AG10803 (cell line): ENCODE measurements around the gene PPIL6.

Source experiments
- DNase-seq: peaks from one replicate; pipeline ENCODE4 v3.0.0; 2010; ENCODE audit warnings: low read depth
- H3K4me3 ChIP-seq: 2 replicates; pipeline ENCODE4 v1.5.1; 2011; ENCODE audit warnings: mild to moderate bottlenecking, low read length, control low read depth
- TF ChIP-seq, protein P1 (sequence below): conservative IDR thresholded peaks from 2 replicates; pipeline ENCODE4 v1.5.1; 2011; ENCODE audit warnings: mild to moderate bottlenecking, low read length, control low read depth, inconsistent platforms

The PPIL6 gene

DNA sequence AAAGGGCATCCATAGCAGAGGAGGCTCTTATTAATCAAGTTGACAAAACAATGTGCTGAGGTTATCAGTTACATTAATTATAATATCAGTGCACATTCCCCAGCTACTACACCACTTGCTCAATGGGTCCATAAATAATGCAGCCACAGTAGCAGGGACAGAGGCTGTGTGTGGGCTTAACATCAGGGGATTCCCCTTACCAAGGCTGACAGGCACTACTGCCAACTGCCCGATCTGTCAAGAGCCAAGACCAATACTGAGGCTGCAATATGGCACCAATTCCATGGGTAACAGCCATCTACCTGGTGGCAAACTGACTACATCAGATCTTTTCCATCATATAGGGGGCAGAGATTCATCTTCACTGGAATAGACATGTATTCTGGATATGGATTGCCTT is 80.1 kb downstream of the PPIL6 start:
- no peak overlapping the region for H3K4me3 ChIP-seq
- TF ChIP-seq, protein P1, sequence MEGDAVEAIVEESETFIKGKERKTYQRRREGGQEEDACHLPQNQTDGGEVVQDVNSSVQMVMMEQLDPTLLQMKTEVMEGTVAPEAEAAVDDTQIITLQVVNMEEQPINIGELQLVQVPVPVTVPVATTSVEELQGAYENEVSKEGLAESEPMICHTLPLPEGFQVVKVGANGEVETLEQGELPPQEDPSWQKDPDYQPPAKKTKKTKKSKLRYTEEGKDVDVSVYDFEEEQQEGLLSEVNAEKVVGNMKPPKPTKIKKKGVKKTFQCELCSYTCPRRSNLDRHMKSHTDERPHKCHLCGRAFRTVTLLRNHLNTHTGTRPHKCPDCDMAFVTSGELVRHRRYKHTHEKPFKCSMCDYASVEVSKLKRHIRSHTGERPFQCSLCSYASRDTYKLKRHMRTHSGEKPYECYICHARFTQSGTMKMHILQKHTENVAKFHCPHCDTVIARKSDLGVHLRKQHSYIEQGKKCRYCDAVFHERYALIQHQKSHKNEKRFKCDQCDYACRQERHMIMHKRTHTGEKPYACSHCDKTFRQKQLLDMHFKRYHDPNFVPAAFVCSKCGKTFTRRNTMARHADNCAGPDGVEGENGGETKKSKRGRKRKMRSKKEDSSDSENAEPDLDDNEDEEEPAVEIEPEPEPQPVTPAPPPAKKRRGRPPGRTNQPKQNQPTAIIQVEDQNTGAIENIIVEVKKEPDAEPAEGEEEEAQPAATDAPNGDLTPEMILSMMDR = no peak
- no peak for DNase-seq

DNA sequence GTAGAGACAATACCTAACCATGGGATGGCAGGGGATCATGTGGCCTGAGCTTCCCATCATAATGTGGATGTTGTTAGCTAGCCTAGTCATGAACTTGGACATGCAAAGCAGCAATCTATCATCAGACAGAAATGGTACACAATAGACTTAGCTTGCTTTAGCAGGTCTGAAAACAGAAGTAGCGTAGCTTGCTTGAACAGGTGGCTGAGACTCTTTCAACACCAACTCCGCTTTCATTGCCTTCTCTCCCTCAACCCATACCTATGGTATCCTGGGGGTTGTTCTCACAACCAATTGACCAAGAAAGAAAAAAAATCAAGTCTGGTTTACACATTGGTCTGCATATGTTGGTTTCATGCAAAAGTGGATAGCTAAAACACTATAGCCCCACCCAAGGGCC is 81.2 kb downstream of the PPIL6 start:
- no peak for DNase-seq
- no peak overlapping the region for H3K4me3 ChIP-seq
- TF ChIP-seq, protein P1 = no peak

GRCh38 chr6:109358204-109358603 is 82.2 kb downstream of the PPIL6 start:
- DNase-seq = no peak
- H3K4me3 ChIP-seq = no peak overlapping the region
- TF ChIP-seq, protein P1 = no peak

DNA sequence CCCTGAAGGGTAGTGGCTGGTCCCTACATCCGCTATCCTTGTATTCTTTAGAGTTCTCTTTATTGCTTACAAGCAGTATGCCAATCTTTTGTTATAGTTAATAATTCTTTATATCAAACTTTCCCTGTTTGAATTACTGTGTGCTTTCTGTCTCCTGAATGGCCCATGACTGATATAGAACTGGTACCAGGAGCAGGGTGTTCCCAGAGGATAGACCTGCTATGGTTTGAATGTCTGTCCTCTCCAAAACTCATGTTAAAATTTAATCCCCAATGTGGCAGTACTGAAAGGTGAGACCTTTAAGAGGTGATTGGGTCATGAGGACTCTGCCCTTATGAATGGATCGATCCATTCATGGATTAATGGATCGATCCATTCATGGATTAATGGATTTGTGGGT is 84.2 kb downstream of the PPIL6 start:
- no peak overlapping the region for H3K4me3 ChIP-seq
- TF ChIP-seq, protein P1 = no peak
- no peak for DNase-seq

GRCh38 chr6:109351231-109352130 is 88.9 kb downstream of the PPIL6 start:
- no peak overlapping the region for H3K4me3 ChIP-seq
- TF ChIP-seq, protein P1 = no peak
- DNase-seq = peak; percentile 32

DNA sequence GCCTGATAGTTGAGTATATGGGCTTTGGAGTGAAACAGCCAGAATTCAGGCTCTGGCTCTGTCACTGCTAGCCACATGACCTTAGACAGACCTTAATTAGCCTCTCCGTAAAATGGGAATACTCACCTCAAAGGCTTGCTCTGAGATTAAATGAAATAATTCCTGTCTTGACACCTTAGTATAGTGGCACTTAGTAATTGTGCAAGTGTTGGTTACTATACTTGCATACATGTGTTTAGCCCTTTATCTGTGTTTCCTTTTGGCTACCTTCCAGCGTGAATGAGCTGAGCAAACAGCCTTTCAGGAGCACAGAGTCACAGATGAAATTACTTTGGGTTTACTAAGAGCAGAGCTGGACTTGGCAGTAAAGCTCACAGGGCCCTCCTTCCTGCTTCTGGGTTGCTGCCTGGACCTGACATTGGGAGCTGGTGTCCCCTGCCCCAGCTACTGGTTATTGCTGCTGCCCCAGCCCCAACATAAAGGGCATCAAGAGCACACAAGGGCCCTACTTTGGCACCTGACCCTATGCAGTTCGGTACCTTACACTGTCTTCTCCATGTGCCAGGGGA is 90.9 kb downstream of the PPIL6 start:
- H3K4me3 ChIP-seq = no peak overlapping the region
- TF ChIP-seq, protein P1 = no peak
- peak; percentile 81 for DNase-seq

DNA sequence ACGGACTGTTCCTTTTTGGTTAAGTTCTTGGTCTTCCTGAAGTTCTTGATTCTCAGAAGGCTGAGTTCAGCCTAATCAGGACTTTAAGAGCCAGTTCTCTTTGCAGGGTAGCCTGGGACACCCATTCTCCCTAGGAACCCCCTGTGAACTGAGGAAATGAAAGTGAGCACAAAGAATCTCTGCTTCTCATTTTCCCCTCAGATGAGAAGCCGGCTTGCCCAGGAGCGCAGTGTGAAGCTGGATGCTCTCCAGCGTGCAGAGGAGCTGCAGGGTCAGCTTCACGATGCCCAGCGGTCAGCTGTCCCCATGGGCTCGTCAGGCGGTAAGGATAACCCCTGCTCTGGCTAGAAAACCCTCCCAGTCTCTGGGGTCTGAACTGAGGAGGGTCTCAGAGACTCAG is 92.2 kb downstream of the PPIL6 start:
- no peak overlapping the region for H3K4me3 ChIP-seq
- TF ChIP-seq, protein P1 = no peak
- no peak for DNase-seq
